ENCODE results near the gene TENM3.

The TENM3 gene

GRCh38 chr4:182828360-182829025 lies 585.3 kb downstream of the TENM3 start:
- no peak; the same call in 2 of the 3 replicates for ATAC-seq
- TF ChIP-seq GLIS3 (CRISPR knock-in tag; IDR thresholded peaks at IDR 0.05) (no peak), ZFP30 (CRISPR knock-in tag; IDR thresholded peaks at IDR 0.05) (no peak), CSDC2 (CRISPR knock-in tag; IDR thresholded peaks at IDR 0.05) (no peak), TOX (CRISPR knock-in tag; IDR thresholded peaks at IDR 0.05; ENCODE audit: borderline replicate concordance) (no peak), ISL1 (CRISPR knock-in tag; IDR thresholded peaks at IDR 0.05) (no peak), TCF4 (CRISPR knock-in tag; IDR thresholded peaks at IDR 0.05; ENCODE audit: borderline replicate concordance) (no peak), ZNF8 (CRISPR knock-in tag; IDR thresholded peaks at IDR 0.05) (no peak), TSHZ2 (CRISPR knock-in tag; IDR thresholded peaks at IDR 0.05) (no peak), POU6F1 (CRISPR knock-in tag; IDR thresholded peaks at IDR 0.05; ENCODE audit: borderline replicate concordance, low read depth) (no peak), BACH2 (CRISPR knock-in tag; IDR thresholded peaks at IDR 0.05; ENCODE audit: borderline replicate concordance) (no peak), OSR1 (CRISPR knock-in tag; IDR thresholded peaks at IDR 0.05) (no peak), ARNTL (CRISPR knock-in tag; IDR thresholded peaks at IDR 0.05; ENCODE audit: borderline replicate concordance, low read depth) (no peak), SNAI2 (CRISPR knock-in tag; IDR thresholded peaks at IDR 0.05) (no peak), ZFP3 (CRISPR knock-in tag; IDR thresholded peaks at IDR 0.05) (no peak), ZNF70 (CRISPR knock-in tag; IDR thresholded peaks at IDR 0.05) (no peak), RARB (CRISPR knock-in tag; IDR thresholded peaks at IDR 0.05) (no peak), ZC3H10 (CRISPR knock-in tag; IDR thresholded peaks at IDR 0.05) (no peak)

- TF ChIP-seq POU6F1 (CRISPR knock-in tag; IDR thresholded peaks at IDR 0.05; ENCODE audit: borderline replicate concordance, low read depth), result no peak
- TF ChIP-seq ZC3H10 (CRISPR knock-in tag; IDR thresholded peaks at IDR 0.05), result no peak
- TF ChIP-seq OSR1 (CRISPR knock-in tag; IDR thresholded peaks at IDR 0.05), result no peak
- TF ChIP-seq GLIS3 (CRISPR knock-in tag; IDR thresholded peaks at IDR 0.05), result no peak
- TF ChIP-seq ESRRG (CRISPR knock-in tag; IDR thresholded peaks at IDR 0.05), result no peak
- TF ChIP-seq ZNF8 (CRISPR knock-in tag; IDR thresholded peaks at IDR 0.05), result no peak
- no peak for TF ChIP-seq ZFP3 (CRISPR knock-in tag; IDR thresholded peaks at IDR 0.05)
- no peak for TF ChIP-seq ZNF70 (CRISPR knock-in tag; IDR thresholded peaks at IDR 0.05)
- no peak for TF ChIP-seq CSDC2 (CRISPR knock-in tag; IDR thresholded peaks at IDR 0.05)
- TF ChIP-seq TCF4 (CRISPR knock-in tag; IDR thresholded peaks at IDR 0.05; ENCODE audit: borderline replicate concordance), result no peak
- TF ChIP-seq SNAI2 (CRISPR knock-in tag; IDR thresholded peaks at IDR 0.05), result no peak
- TF ChIP-seq ARNTL (CRISPR knock-in tag; IDR thresholded peaks at IDR 0.05; ENCODE audit: borderline replicate concordance, low read depth), result no peak
- TF ChIP-seq CREB5 (CRISPR knock-in tag; IDR thresholded peaks at IDR 0.05; ENCODE audit: low read depth), result no peak
- TF ChIP-seq TSHZ2 (CRISPR knock-in tag; IDR thresholded peaks at IDR 0.05), result no peak
- ATAC-seq, result no peak
Measured at GRCh38 chr4:182829196-182829595, 586.0 kb downstream of the TENM3 start.
